Pancreas (tissue), 10 donors: ENCODE results near the gene TBC1D3B. TPM values are rescaled to one million over a fixed set of nuclear protein-coding genes. Genes with fewer than 3 reads are reported as not detected.

Experiments
- ATAC-seq, 4 donors: fragments of 200-7000 bp; cut with Tn5 transposase; one replicate each; pipeline versions ENCODE4 v1.8.0 to v1.9.1; 2020; ENCODE audit warnings: mild to moderate bottlenecking in 4 of 4, moderate library complexity in 4 of 4
- DNase-seq, 6 donors: peaks; one replicate each; pipeline ENCODE4 v3.0.0-alpha.2; 2020
- FAIRE-seq: peaks from 2 replicates; lab custom pipeline; 2012; peaks lifted over from hg19 to GRCh38; lab: Jason Lieb, UNC
- H3K27ac ChIP-seq, 4 donors: fragments of 200-600 bp; sonication (generic); 1 replicate in 3 of 4; 2 replicates in 1 of 4; pipeline versions ENCODE4 v1.5.0 to v1.8.0; 2020
- H3K27me3 ChIP-seq, 4 donors: fragments of 200-600 bp; one replicate each; pipeline ENCODE4 v1.8.0; 2021
- H3K36me3 ChIP-seq, 3 donors: fragments of 200-600 bp; sonication (generic) in 1 of 3; one replicate each; pipeline versions ENCODE4 v1.5.0 to v1.8.0; 2020 to 2021
- H3K4me1 ChIP-seq, 3 donors: fragments of 200-600 bp; one replicate each; pipeline ENCODE4 v1.8.0; 2021
- H3K4me3 ChIP-seq, 4 donors: fragments of 200-600 bp; sonication (generic) in 2 of 4; one replicate each; pipeline versions ENCODE4 v1.5.0 to v1.8.0; 2020 to 2021
- H3K9me3 ChIP-seq, 4 donors: fragments of 200-600 bp; one replicate each; pipeline ENCODE4 v1.8.0; 2021
- CTCF ChIP-seq, 4 donors: fragments of 200-600 bp; sonication (generic) in 3 of 4; IDR thresholded peaks; one replicate each; pipeline versions ENCODE4 v1.5.0 to v1.8.0; 2021; ENCODE audit warnings: antibody characterized with exemption in 4 of 4
- WGBS, 2 donors: extraction: QIAGEN DNeasy Blood & Tissue Kit; methylation state at CpG; one replicate each; pipeline ENCODE4 v1.1.7; 2013; 5-methylcytosine and 5-hydroxymethylcytosine counted together
- intact Hi-C, 3 donors: fragments of 100-400 bp; cut with DNase I; formaldehyde crosslinking; loops; one replicate each; pipeline versions ENCODE4 v1.11.1 to v1.14.2; 2022
- polyA plus RNA-seq, 2 donors: library from polyadenylated mRNA; stranded (reverse); fragments of 200-250 nt; gene quantifications; one replicate each; pipeline ENCODE4 v1.2.3, GENCODE V29; 2013
- total RNA-seq, 6 donors: library from RNA; stranded (reverse); fragmentation: NEBNext Ultra II Directional in 4 of 6; extraction: Animal tissue kit (Norgen Biotek cat#: 25700) in 4 of 6; gene quantifications; one replicate each; pipeline versions ENCODE4 v1.2.1 to v1.2.4, GENCODE V29; 2021 to 2023
- donor health status: healthy with polysubstance abuse.
- donor health status: DM: no; HTN: no; CAD: no; lungs with moderate emphysema.
- donor health status: DM: no; HTN: no; CAD: no.
- donor health status: control.
- donor health status: control.
- donor health status: Bipolar disorder and iron deficiency.
- donor health status: DM: yes; HTN: yes; CAD: no.
- donor health status: DM: no; HTN: no; CAD: no.
- donor health status: DM: no; HTN: no; CAD: no.
- donor health status: DM: yes; HTN: yes; CAD: no.

TBC1D3B gene
- total and polyA plus RNA-seq, 8 donors: 2.2 to 5.7 (median 3.9) TPM

DNA sequence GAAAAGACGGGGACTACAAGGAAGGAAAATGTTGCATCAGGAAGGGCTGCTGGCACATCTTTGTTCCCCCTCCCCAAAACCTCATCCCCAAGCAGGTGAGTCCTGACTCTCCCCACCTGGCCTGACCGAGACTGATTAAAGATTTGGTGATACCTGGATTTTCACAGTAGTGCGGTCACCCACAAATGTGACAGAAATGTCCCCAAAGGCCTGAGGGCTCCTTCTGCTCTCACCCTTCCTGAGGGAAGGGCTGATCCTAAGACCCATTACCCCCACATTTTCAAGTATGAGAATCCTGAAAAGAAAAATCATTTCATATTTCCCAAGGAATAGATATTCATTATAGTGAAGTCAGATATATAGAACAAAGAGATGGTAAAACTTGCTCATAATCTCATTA is 28.8 kb downstream of the TBC1D3B start:
- ATAC-seq (no peak), FAIRE-seq (no peak), DNase-seq (no peak)
- Histone ChIP-seq H3K36me3 (no peaks in the 10 kb centered on the region), H3K9me3 (no peaks in the 10 kb centered on the region), H3K4me3 (no peak overlapping the region), H3K27ac (no peak overlapping the region), H3K4me1 (no peaks in the 10 kb centered on the region), H3K27me3 (peaks cover 0 to 3% (median 0%) of the 10 kb centered on the region in 4 donors)
- no peak for TF ChIP-seq CTCF (IDR thresholded peaks at IDR 0.05)
- WGBS, 2 donors: 68 to 84% methylated on average over 3 of the region's 3 CpGs
- intact Hi-C loops: loop anchor here in 1 of 3 donors (5.0 kb wide), 1 partner anchor 175 kb away; no protein-coding TSS in a partner anchor

- Histone ChIP-seq H3K36me3 (no peaks in the 10 kb centered on the region), H3K27me3 (peaks cover 0 to 3% (median 0%) of the 10 kb centered on the region in 4 donors), H3K27ac (no peak overlapping the region), H3K4me3 (no peak overlapping the region), H3K9me3 (no peaks in the 10 kb centered on the region), H3K4me1 (no peaks in the 10 kb centered on the region)
- 56 to 75% methylated on average over 5 of the region's 5 CpGs for WGBS, 2 donors
- ATAC-seq: no peak
- DNase-seq: no peak
- TF ChIP-seq CTCF (IDR thresholded peaks at IDR 0.05): no peak
- intact Hi-C loops: loop anchor here in 1 of 3 donors (5.0 kb wide), 1 partner anchor 173 kb away; no protein-coding TSS in a partner anchor
- FAIRE-seq: no peak
These were observed 31.3 kb downstream of the TBC1D3B start for GRCh38 chr17:36144981-36145729.

- Histone ChIP-seq H3K4me1 (no peaks in the 10 kb centered on the region), H3K27ac (no peak overlapping the region), H3K4me3 (no peak overlapping the region), H3K9me3 (no peaks in the 10 kb centered on the region), H3K36me3 (no peaks in the 10 kb centered on the region), H3K27me3 (no peaks in the 10 kb centered on the region)
- no peak for FAIRE-seq
- ATAC-seq: no peak
- no peak for DNase-seq
- WGBS, 2 donors: 84 to 87% methylated on average over 2 of the region's 2 CpGs
- no peak for TF ChIP-seq CTCF (IDR thresholded peaks at IDR 0.05)
- intact Hi-C loops: no loop called here
These were observed 32.4 kb downstream of the TBC1D3B start for GRCh38 chr17:36144014-36144413.

DNA sequence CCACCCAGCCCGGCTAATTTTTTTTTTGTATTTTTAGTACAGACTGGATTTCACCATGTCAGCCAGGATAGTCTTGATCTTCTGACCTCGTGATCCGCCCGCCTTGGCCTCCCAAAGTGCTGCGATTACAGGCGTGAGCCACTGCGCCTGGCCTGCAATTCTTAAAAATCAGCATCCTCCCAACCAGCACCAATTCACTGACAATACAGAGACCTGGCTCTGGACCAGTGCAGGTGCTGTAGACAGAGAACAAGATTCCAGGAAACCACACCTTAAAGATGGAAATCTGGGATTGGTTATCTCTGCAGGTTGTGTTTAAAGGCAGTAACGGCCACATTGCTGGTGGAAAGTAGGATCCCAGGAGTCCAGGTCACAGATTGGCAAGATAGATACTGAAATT is 33.6 kb downstream of the TBC1D3B start:
- Histone ChIP-seq H3K4me3 (no peak overlapping the region), H3K27ac (no peak overlapping the region), H3K9me3 (no peaks in the 10 kb centered on the region), H3K27me3 (no peaks in the 10 kb centered on the region), H3K36me3 (no peaks in the 10 kb centered on the region), H3K4me1 (no peaks in the 10 kb centered on the region)
- no peak for DNase-seq
- no peak for TF ChIP-seq CTCF (IDR thresholded peaks at IDR 0.05)
- intact Hi-C loops: no loop called here
- WGBS, 2 donors: 81 to 87% methylated on average over 8 of the region's 8 CpGs
- FAIRE-seq: no peak
- no peak for ATAC-seq

GRCh38 chr17:36142235-36142634 is 34.2 kb downstream of the TBC1D3B start:
- H3K9me3 ChIP-seq: no peaks in the 10 kb centered on the region
- H3K27ac ChIP-seq: no peak overlapping the region
- ATAC-seq (no peak), FAIRE-seq (no peak), DNase-seq (no peak)
- intact Hi-C loops: no loop called here
- no peaks in the 10 kb centered on the region for H3K27me3 ChIP-seq
- H3K4me3 ChIP-seq: no peak overlapping the region
- no peaks in the 10 kb centered on the region for H3K4me1 ChIP-seq
- no peak for TF ChIP-seq CTCF (IDR thresholded peaks at IDR 0.05)
- H3K36me3 ChIP-seq: no peaks in the 10 kb centered on the region
